KOPT-K1 (cell line): ENCODE results near the gene SPON1.

Experiments used
- H3K27ac ChIP-seq: fragments of 200-600 bp; sonication (generic); 2 replicates; pipeline ENCODE4 v1.5.1; 2016; ENCODE audit warnings: antibody characterized with exemption, mild to moderate bottlenecking, low read depth, low read length; ENCODE audit not compliant: poor library complexity, severe bottlenecking
- H3K36me3 ChIP-seq: fragments of 200-600 bp; sonication (generic); 2 replicates; pipeline ENCODE4 v1.5.1; 2017; ENCODE audit warnings: antibody characterized with exemption, mild to moderate bottlenecking, low read length, moderate library complexity; ENCODE audit not compliant: insufficient read depth
- H3K9me3 ChIP-seq: fragments of 200-600 bp; sonication (generic); 2 replicates; pipeline ENCODE4 v1.5.1; 2017; ENCODE audit warnings: antibody characterized with exemption, low read length, mild to moderate bottlenecking; ENCODE audit not compliant: insufficient read depth, poor library complexity, severe bottlenecking

The SPON1 gene

GRCh38 chr11:14202251-14203196 lies 240.0 kb downstream of the SPON1 start:
- Histone ChIP-seq H3K27ac (no peak overlapping the region), H3K36me3 (no peaks in the 10 kb centered on the region), H3K9me3 (no peaks in the 10 kb centered on the region)

GRCh38 chr11:14203321-14203720 lies 240.8 kb downstream of the SPON1 start:
- Histone ChIP-seq H3K27ac (no peak overlapping the region), H3K36me3 (no peaks in the 10 kb centered on the region), H3K9me3 (no peaks in the 10 kb centered on the region)

GRCh38 chr11:14212986-14213385 lies 250.5 kb downstream of the SPON1 start:
- no peaks in the 10 kb centered on the region for H3K36me3 ChIP-seq
- H3K27ac ChIP-seq, result no peak overlapping the region
- H3K9me3 ChIP-seq, result no peaks in the 10 kb centered on the region

- Histone ChIP-seq H3K36me3 (no peaks in the 10 kb centered on the region), H3K9me3 (no peaks in the 10 kb centered on the region), H3K27ac (no peak overlapping the region)
These were observed 256.2 kb downstream of the SPON1 start for GRCh38 chr11:14218728-14219127.

GRCh38 chr11:14223636-14224288 lies 261.2 kb downstream of the SPON1 start:
- H3K36me3 ChIP-seq, result no peaks in the 10 kb centered on the region
- H3K27ac ChIP-seq, result no peak overlapping the region
- no peaks in the 10 kb centered on the region for H3K9me3 ChIP-seq

GRCh38 chr11:14224395-14224794 lies 261.9 kb downstream of the SPON1 start:
- no peaks in the 10 kb centered on the region for H3K36me3 ChIP-seq
- no peaks in the 10 kb centered on the region for H3K9me3 ChIP-seq
- no peak overlapping the region for H3K27ac ChIP-seq

- Histone ChIP-seq H3K27ac (no peak overlapping the region), H3K36me3 (no peaks in the 10 kb centered on the region), H3K9me3 (no peaks in the 10 kb centered on the region)
These were observed 263.1 kb downstream of the SPON1 start for GRCh38 chr11:14225666-14226065.

- Histone ChIP-seq H3K36me3 (no peaks in the 10 kb centered on the region), H3K9me3 (no peaks in the 10 kb centered on the region), H3K27ac (no peak overlapping the region)
These were observed 265.8 kb downstream of the SPON1 start for GRCh38 chr11:14228356-14228755.

GRCh38 chr11:14229472-14229871 lies 266.9 kb downstream of the SPON1 start:
- no peak overlapping the region for H3K27ac ChIP-seq
- H3K36me3 ChIP-seq, result no peaks in the 10 kb centered on the region
- no peaks in the 10 kb centered on the region for H3K9me3 ChIP-seq

GRCh38 chr11:14230407-14230806 lies 267.9 kb downstream of the SPON1 start:
- Histone ChIP-seq H3K36me3 (no peaks in the 10 kb centered on the region), H3K27ac (no peak overlapping the region), H3K9me3 (no peaks in the 10 kb centered on the region)

- H3K27ac ChIP-seq, result no peak overlapping the region
These were observed 270.1 kb downstream of the SPON1 start for GRCh38 chr11:14232652-14233051.

GRCh38 chr11:14234446-14234845 lies 271.9 kb downstream of the SPON1 start:
- Histone ChIP-seq H3K27ac (no peak overlapping the region), H3K36me3 (no peaks in the 10 kb centered on the region), H3K9me3 (no peaks in the 10 kb centered on the region)

More at GRCh38 chr11:14232652-14233051, 270.1 kb downstream of the SPON1 start:
- Histone ChIP-seq H3K9me3 (no peaks in the 10 kb centered on the region), H3K36me3 (no peaks in the 10 kb centered on the region)

- Histone ChIP-seq H3K27ac (no peak overlapping the region), H3K36me3 (no peaks in the 10 kb centered on the region)
These were observed 273.2 kb downstream of the SPON1 start for GRCh38 chr11:14235701-14236100.

GRCh38 chr11:14237444-14237961 lies 275.0 kb downstream of the SPON1 start:
- Histone ChIP-seq H3K27ac (no peak overlapping the region), H3K9me3 (no peaks in the 10 kb centered on the region), H3K36me3 (no peaks in the 10 kb centered on the region)

More at GRCh38 chr11:14235701-14236100, 273.2 kb downstream of the SPON1 start:
- no peaks in the 10 kb centered on the region for H3K9me3 ChIP-seq

GRCh38 chr11:14240221-14240620 lies 277.7 kb downstream of the SPON1 start:
- H3K9me3 ChIP-seq, result no peaks in the 10 kb centered on the region
- H3K36me3 ChIP-seq, result no peaks in the 10 kb centered on the region
- H3K27ac ChIP-seq, result no peak overlapping the region
